Endothelial cell of umbilical vein (primary cell): ENCODE data around the gene APEX1. TPM values are rescaled to one million over a fixed set of nuclear protein-coding genes. Genes with fewer than 3 reads are reported as not detected.
"Not testable (repeated sequence)": the region's sequence is repeated elsewhere in the genome, so short reads cannot be mapped to it uniquely, and the experiment has no call there.

Experiments used
- BruUV-seq: library from RNA; stranded (reverse); fragments of 400-500 nt; replicated peaks from 2 replicates; lab custom pipeline; 2021; lab: Mats Ljungman, UMichigan
- CTCF ChIA-PET: fragments of 300-600, 350-600 bp; sonication (Branson Sonifier 250); formaldehyde crosslinking; loops from one replicate; lab custom pipeline; 2021; ENCODE audit warnings: antibody characterized with exemption, inconsistent platforms; lab: Charles Lee
- POLR2A ChIA-PET: fragments of 300-600, 350-600 bp; sonication (Branson Sonifier 250); formaldehyde crosslinking; loops from one replicate; lab custom pipeline; 2021; ENCODE audit warnings: antibody characterized with exemption, inconsistent platforms; lab: Charles Lee
- DNase-seq: peaks from one replicate; pipeline ENCODE4 v3.0.0-alpha.2; 2011; ENCODE audit warnings: low read depth, low spot score
- FAIRE-seq: peaks from 2 replicates; lab custom pipeline; 2011; peaks lifted over from hg19 to GRCh38; lab: Jason Lieb, UNC
- H2AFZ ChIP-seq: 2 replicates; pipeline ENCODE4 v1.6.0; 2012; ENCODE audit warnings: low read depth, low read length, control low read depth, inconsistent platforms
- H3K27ac ChIP-seq: 2 replicates; pipeline ENCODE4 v1.5.1; 2011; ENCODE audit warnings: low read depth, mild to moderate bottlenecking, control low read depth, low read length, moderate library complexity; ENCODE audit not compliant: insufficient read depth
- H3K27me3 ChIP-seq, 2 experiments: 2 replicates each; pipeline versions ENCODE4 v1.6.0 to v1.6.1; 2011; ENCODE audit warnings: low read length in 2 of 2, mixed read lengths in 1 of 2; ENCODE audit not compliant: control insufficient read depth in 2 of 2, insufficient read depth in 2 of 2
- H3K36me3 ChIP-seq, 2 experiments: 2 replicates in 1 of 2; 3 replicates in 1 of 2; pipeline ENCODE4 v1.5.1; 2011; ENCODE audit warnings: low read length in 2 of 2, mild to moderate bottlenecking in 1 of 2, moderate library complexity in 1 of 2; ENCODE audit not compliant: control insufficient read depth in 2 of 2, insufficient read depth in 2 of 2; ENCODE audit errors: extremely low read depth in 1 of 2
- H3K4me1 ChIP-seq: 3 replicates; pipeline ENCODE4 v1.5.1; 2011; ENCODE audit warnings: mild to moderate bottlenecking, low read length; ENCODE audit not compliant: control insufficient read depth, insufficient read depth; ENCODE audit errors: extremely low read depth
- H3K4me2 ChIP-seq: 2 replicates; pipeline ENCODE4 v1.6.1; 2011; ENCODE audit warnings: low read length, control low read depth, mixed read lengths; ENCODE audit not compliant: insufficient read depth
- H3K4me3 ChIP-seq, 3 experiments: fragments of 200-600 bp in 1 of 3; sonication (generic), shearing (Covaris generic) in 1 of 3; replicated peaks in 1 of 3; 2 replicates each; pipeline ENCODE4 v1.5.1; 2011 to 2016; ENCODE audit warnings: control low read depth in 3 of 3, low read length in 3 of 3, mild to moderate bottlenecking in 2 of 3, inconsistent platforms in 1 of 3, low read depth in 1 of 3, moderate library complexity in 1 of 3; ENCODE audit not compliant: insufficient read depth in 1 of 3
- H3K79me2 ChIP-seq: 2 replicates; pipeline ENCODE4 v1.6.0; 2012; ENCODE audit warnings: low read length, inconsistent platforms; ENCODE audit not compliant: control insufficient read depth, insufficient read depth
- H3K9ac ChIP-seq: replicated peaks from 2 replicates; pipeline ENCODE3; 2011; ENCODE audit warnings: low read length, control low read depth; ENCODE audit not compliant: insufficient read depth; ENCODE audit errors: extremely low read depth
- H3K9me1 ChIP-seq: replicated peaks from 3 replicates; pipeline ENCODE4 v1.6.0; 2011; ENCODE audit warnings: mild to moderate bottlenecking, low read length; ENCODE audit not compliant: control insufficient read depth, insufficient read depth; ENCODE audit errors: extremely low read depth
- H3K9me3 ChIP-seq: replicated peaks from 2 replicates; pipeline ENCODE4 v1.5.1; 2012; ENCODE audit warnings: low read length, inconsistent platforms; ENCODE audit not compliant: control insufficient read depth, insufficient read depth
- H4K20me1 ChIP-seq: replicated peaks from 2 replicates; pipeline ENCODE3; 2011; ENCODE audit warnings: mild to moderate bottlenecking, low read length; ENCODE audit not compliant: control insufficient read depth, insufficient read depth; ENCODE audit errors: extremely low read depth
- dilution Hi-C: fragments of 300-500 bp; cut with MboI; formaldehyde crosslinking; loops from one replicate; pipeline ENCODE4 v1.15.0; 2019; ENCODE audit warnings: low sequenced_read_pairs; ENCODE audit not compliant: extremely low pct_ligation_motif_present
- intact Hi-C: fragments of 100-400 bp; cut with micrococcal nuclease; formaldehyde crosslinking; loops from one replicate; pipeline ENCODE4 v1.10.0; 2022
- polyA plus RNA-seq, 4 experiments: library from polyadenylated mRNA; depleted of rRNA in 3 of 4; stranded (reverse) in 3 of 4; unstranded in 1 of 4; fragments of >200 nt; gene quantifications; 2 replicates each; pipeline versions ENCODE4 v1.2.1 to v1.2.3, GENCODE V29; 2011 to 2012; ENCODE audit warnings: missing spikeins in 1 of 4
- small RNA-seq: library from RNA; depleted of rRNA; stranded (forward); fragments of <200 nt; gene quantifications from one replicate; pipeline ENCODE3, GENCODE V24; 2012; ENCODE audit warnings: low replicate concordance, low read depth; ENCODE audit not compliant: insufficient read depth, insufficient read length
- total RNA-seq: library from RNA; stranded (reverse); gene quantifications from 2 replicates; pipeline ENCODE4 v1.2.3, GENCODE V29; 2021

Gene APEX1
- total and polyA plus RNA-seq, 2 donors (not counting 3 experiments of a cell fraction or from before 2014, with no cell fraction given), result 231 to 304 TPM

DNA sequence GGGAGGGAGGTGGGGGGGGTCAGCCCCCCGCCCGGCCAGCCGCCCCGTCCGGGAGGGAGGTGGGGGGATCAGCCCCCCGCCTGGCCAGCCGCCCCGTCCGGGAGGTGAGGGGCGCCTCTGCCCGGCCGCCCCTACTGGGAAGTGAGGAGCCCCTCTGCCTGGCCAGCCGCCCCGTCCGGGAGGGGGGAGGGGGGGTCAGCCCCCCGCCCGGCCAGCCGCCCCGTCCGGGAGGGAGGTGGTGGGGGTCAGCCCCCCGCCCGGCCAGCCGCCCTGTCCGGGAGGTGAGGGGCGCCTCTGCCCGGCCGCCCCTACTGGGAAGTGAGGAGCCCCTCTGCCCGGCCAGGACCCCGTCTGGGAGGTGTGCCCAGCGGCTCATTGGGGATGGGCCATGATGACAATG lies 51.7 kb downstream of the APEX1 start:
- H3K9me3 ChIP-seq, H3K9me1 ChIP-seq, H3K9ac ChIP-seq, H2AFZ ChIP-seq, intact Hi-C loops, CTCF ChIA-PET, dilution Hi-C loops, FAIRE-seq, DNase-seq, BruUV-seq, POLR2A ChIA-PET, H3K4me2 ChIP-seq, H3K79me2 ChIP-seq, H3K36me3 ChIP-seq, H4K20me1 ChIP-seq, H3K27me3 ChIP-seq, H3K27ac ChIP-seq, H3K4me3 ChIP-seq: not testable (repeated sequence)
- H3K4me1 ChIP-seq, result peaks cover 11% of the 10 kb centered on the region

Small RNA genes within 50 kb of the gene (small RNA-seq; reads per million reads assigned to genes)
- not detected for gene RNA5SP382

Other genes starting within 250 kb of the APEX1 start
- not detected in 2 replicates for gene OR11H6, start 231.5 kb upstream of the APEX1 start, total RNA-seq
- gene OR11H6, start 231.5 kb upstream of the APEX1 start, polyA plus RNA-seq, result not detected in 2 replicates
- gene OR11H7, start 226.2 kb upstream of the APEX1 start, total RNA-seq, result not detected in 2 replicates
- gene OR11H7, start 226.2 kb upstream of the APEX1 start, polyA plus RNA-seq, result not detected in 2 replicates
- gene OR11H4, start 215.9 kb upstream of the APEX1 start, total RNA-seq, result not detected in 2 replicates
- not detected in 2 replicates for gene OR11H4, start 215.9 kb upstream of the APEX1 start, polyA plus RNA-seq
- gene TTC5, start 149.3 kb upstream of the APEX1 start, total RNA-seq, result 21.3 and 22.9 TPM in 2 replicates
- gene TTC5, start 149.3 kb upstream of the APEX1 start, polyA plus RNA-seq, result 8.8 and 10.9 TPM in 2 replicates
- 35.5 and 38.9 TPM in 2 replicates for gene CCNB1IP1, start 121.9 kb upstream of the APEX1 start, total RNA-seq
- 31.0 and 32.7 TPM in 2 replicates for gene CCNB1IP1, start 121.9 kb upstream of the APEX1 start, polyA plus RNA-seq
- 30.6 and 30.8 TPM in 2 replicates for gene PARP2, start 111.6 kb upstream of the APEX1 start, total RNA-seq
- gene PARP2, start 111.6 kb upstream of the APEX1 start, polyA plus RNA-seq, result 12.9 and 15.7 TPM in 2 replicates
- gene TEP1, start 41.7 kb upstream of the APEX1 start, total RNA-seq, result 40.3 and 44.6 TPM in 2 replicates
- gene TEP1, start 41.7 kb upstream of the APEX1 start, polyA plus RNA-seq, result 18.1 and 19.6 TPM in 2 replicates
- 0.07 TPM in 1 of 2 replicates, not detected in the other for gene KLHL33, start 19.1 kb upstream of the APEX1 start, total RNA-seq
- gene KLHL33, start 19.1 kb upstream of the APEX1 start, polyA plus RNA-seq, result not detected in 2 replicates
- gene OSGEP, start 414 bp upstream of the APEX1 start, total RNA-seq, result 39.1 and 41.8 TPM in 2 replicates
- gene OSGEP, start 414 bp upstream of the APEX1 start, polyA plus RNA-seq, result 84.5 and 100 TPM in 2 replicates
- gene PIP4P1, start 6.2 kb downstream of the APEX1 start, total RNA-seq, result 28.6 and 33.6 TPM in 2 replicates
- 52.5 and 58.6 TPM in 2 replicates for gene PIP4P1, start 6.2 kb downstream of the APEX1 start, polyA plus RNA-seq
- 189 and 271 TPM in 2 replicates for gene PNP, start 14.2 kb downstream of the APEX1 start, total RNA-seq
- 232 and 245 TPM in 2 replicates for gene PNP, start 14.2 kb downstream of the APEX1 start, polyA plus RNA-seq
- 1.2 and 1.8 TPM in 2 replicates for gene RNASE10, start 50.3 kb downstream of the APEX1 start, total RNA-seq
- gene RNASE10, start 50.3 kb downstream of the APEX1 start, polyA plus RNA-seq, result 0.12 TPM in 1 of 2 replicates, not detected in the other
- not detected in 2 replicates for gene RNASE9, start 105.8 kb downstream of the APEX1 start, total RNA-seq
- gene RNASE9, start 105.8 kb downstream of the APEX1 start, polyA plus RNA-seq, result not detected in 2 replicates
- not detected in 2 replicates for gene RNASE11, start 132.8 kb downstream of the APEX1 start, total RNA-seq
- not detected in 2 replicates for gene RNASE11, start 132.8 kb downstream of the APEX1 start, polyA plus RNA-seq
- not detected in 2 replicates for gene RNASE12, start 136.2 kb downstream of the APEX1 start, total RNA-seq
- gene RNASE12, start 136.2 kb downstream of the APEX1 start, polyA plus RNA-seq, result not detected in 2 replicates
- gene OR6S1, start 186.5 kb downstream of the APEX1 start, total RNA-seq, result not detected in 2 replicates
- not detected in 2 replicates for gene OR6S1, start 186.5 kb downstream of the APEX1 start, polyA plus RNA-seq
- gene RNASE4, start 229.3 kb downstream of the APEX1 start, total RNA-seq, result 6.9 and 8.7 TPM in 2 replicates
- 27.4 and 35.1 TPM in 2 replicates for gene RNASE4, start 229.3 kb downstream of the APEX1 start, polyA plus RNA-seq
- 5.7 and 6.2 TPM in 2 replicates for gene ANG, start 233.5 kb downstream of the APEX1 start, total RNA-seq
- gene ANG, start 233.5 kb downstream of the APEX1 start, polyA plus RNA-seq, result 11.2 and 12.2 TPM in 2 replicates